NCI-H226 (cell line): ENCODE data around the gene GALNS.
"Not testable (repeated sequence)": the region's sequence is repeated elsewhere in the genome, so short reads cannot be mapped to it uniquely, and the experiment has no call there.

Experiments
- DNase-seq: peaks from one replicate; pipeline ENCODE4 v3.0.0-alpha.2; 2015

GALNS gene

GRCh38 chr16:88856828-88857727, at the start of gene GALNS, which contains the start of gene TRAPPC2L:
GALNS (minus strand) TSS chr16:88856947; CDS start chr16:88856877, 70 bp downstream.
TRAPPC2L (plus strand) TSS chr16:88857127; CDS start chr16:88857151, 24 bp downstream.
- peak; percentile 78 for DNase-seq

GRCh38 chr16:88906020-88906419, 49.3 kb upstream of the GALNS start:
- DNase-seq = no peak

GRCh38 chr16:88905563-88905962, 48.8 kb upstream of the GALNS start:
- DNase-seq = no peak

- DNase-seq = no peak
These were observed 48.1 kb upstream of the GALNS start for GRCh38 chr16:88904676-88905365.

- no peak for DNase-seq
These were observed 46.5 kb upstream of the GALNS start for GRCh38 chr16:88903267-88903666.

- no peak for DNase-seq
These were observed 46.0 kb upstream of the GALNS start for GRCh38 chr16:88902744-88903143.

GRCh38 chr16:88901718-88902337, 45.1 kb upstream of the GALNS start:
- DNase-seq = no peak

GRCh38 chr16:88900662-88901052, 43.9 kb upstream of the GALNS start:
- no peak for DNase-seq

GRCh38 chr16:88899901-88900661, 43.3 kb upstream of the GALNS start:
- no peak for DNase-seq

GRCh38 chr16:88897696-88898425, 41.1 kb upstream of the GALNS start:
- no peak for DNase-seq

GRCh38 chr16:88896238-88897070, 39.7 kb upstream of the GALNS start:
- no peak for DNase-seq

GRCh38 chr16:88895335-88895734, 38.6 kb upstream of the GALNS start:
- no peak for DNase-seq

GRCh38 chr16:88894681-88895300, 38.0 kb upstream of the GALNS start:
- no peak for DNase-seq

- DNase-seq = not testable (repeated sequence)
These were observed 37.5 kb upstream of the GALNS start for GRCh38 chr16:88894266-88894665.

- DNase-seq = no peak
These were observed 36.6 kb upstream of the GALNS start for GRCh38 chr16:88893127-88893968.

GRCh38 chr16:88892065-88892464, 35.3 kb upstream of the GALNS start:
- no peak for DNase-seq

- no peak for DNase-seq
These were observed 34.3 kb upstream of the GALNS start for GRCh38 chr16:88891083-88891482.

- DNase-seq = not testable (repeated sequence)
These were observed 33.1 kb upstream of the GALNS start for GRCh38 chr16:88889702-88890352.
